HG02571 (cell line): ENCODE data around the gene TMEM53.

Experiments used
- ATAC-seq: cut with Tn5 transposase; IDR thresholded peaks from one replicate; pipeline ENCODE4 v1.9.1; 2021; ENCODE audit warnings: mild to moderate bottlenecking, moderate library complexity; ENCODE audit not compliant: unreplicated experiment

The TMEM53 gene

DNA sequence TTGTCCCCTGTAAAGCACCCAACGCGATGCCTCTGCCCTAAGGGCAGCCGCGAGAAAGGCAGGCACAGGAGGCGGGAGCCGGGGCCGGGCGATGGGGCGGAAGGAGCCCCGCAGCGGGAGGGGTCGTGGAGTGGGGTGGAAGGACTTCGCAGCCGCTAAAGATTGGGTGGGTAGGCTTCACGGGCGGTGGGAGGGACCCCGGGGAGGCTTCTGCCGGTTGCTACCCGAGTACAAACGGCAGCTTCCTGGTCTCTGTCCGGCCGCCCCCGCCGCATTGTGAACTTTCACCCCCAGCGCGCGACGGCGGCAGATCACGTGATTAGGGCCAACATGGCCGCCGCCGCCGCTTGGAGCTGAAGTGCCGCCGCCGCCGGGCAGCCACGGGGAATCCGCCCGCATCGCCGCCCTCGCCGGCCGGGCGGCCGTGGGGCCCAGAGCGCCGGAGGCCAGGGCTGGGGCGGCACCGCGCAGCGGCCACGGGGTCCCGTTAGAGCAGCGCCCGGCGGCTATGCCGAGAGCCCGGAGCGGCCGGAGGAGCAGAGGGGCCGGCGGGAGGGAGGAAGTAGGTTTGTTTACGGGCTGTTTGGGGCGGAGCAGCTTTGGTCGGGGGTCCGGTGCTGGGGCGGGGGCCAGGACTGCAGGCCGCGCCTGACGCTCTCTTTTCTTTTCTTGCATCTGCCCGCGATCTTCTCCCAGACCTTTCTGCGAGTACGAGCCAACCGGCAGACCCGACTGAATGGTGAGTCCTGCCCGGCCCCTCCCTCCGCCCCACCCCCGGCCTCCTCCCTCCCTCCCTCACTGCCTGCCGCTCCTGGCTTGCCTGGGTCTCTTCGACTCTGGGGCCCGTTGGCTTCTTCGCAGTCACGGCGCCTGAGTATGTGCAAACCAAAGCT lies 42.4 kb downstream of the TMEM53 start:
- peak; percentile 69 for ATAC-seq

DNA sequence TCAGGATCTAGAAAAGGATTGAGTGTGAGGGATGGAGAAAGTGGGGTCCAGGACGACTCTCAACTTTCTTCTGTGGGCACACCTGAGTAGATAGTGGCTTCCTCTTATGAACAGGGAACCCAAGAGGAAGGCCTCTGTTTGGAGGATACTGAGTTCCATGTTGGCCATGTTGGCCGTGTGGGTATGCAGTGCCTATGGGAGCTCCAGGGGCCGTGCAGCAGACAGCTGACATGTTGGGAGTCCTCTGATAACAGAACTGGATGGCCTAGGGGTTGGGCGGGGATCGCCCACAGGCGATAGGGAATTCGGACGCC lies 43.0 kb downstream of the TMEM53 start:
- peak; percentile 2 for ATAC-seq

DNA sequence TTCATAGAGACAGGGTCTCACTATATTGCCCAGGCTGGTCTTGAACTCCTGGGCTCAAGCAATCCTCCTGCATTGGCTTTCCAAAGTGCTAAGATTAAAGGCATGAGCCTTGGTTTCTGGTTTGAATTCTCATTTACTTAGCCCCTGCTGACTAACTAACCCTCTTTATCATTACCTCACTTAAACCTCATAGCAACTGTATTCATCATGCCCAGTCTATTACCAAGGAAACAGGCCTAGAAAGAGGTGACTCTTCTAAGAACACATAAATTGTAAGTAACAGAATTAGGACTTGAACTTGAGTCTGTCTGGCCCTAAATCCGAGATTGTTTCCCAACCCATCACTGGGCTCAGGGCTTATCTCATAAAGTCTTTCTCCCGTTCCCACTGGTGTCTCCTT lies 44.2 kb downstream of the TMEM53 start:
- no peak for ATAC-seq

DNA sequence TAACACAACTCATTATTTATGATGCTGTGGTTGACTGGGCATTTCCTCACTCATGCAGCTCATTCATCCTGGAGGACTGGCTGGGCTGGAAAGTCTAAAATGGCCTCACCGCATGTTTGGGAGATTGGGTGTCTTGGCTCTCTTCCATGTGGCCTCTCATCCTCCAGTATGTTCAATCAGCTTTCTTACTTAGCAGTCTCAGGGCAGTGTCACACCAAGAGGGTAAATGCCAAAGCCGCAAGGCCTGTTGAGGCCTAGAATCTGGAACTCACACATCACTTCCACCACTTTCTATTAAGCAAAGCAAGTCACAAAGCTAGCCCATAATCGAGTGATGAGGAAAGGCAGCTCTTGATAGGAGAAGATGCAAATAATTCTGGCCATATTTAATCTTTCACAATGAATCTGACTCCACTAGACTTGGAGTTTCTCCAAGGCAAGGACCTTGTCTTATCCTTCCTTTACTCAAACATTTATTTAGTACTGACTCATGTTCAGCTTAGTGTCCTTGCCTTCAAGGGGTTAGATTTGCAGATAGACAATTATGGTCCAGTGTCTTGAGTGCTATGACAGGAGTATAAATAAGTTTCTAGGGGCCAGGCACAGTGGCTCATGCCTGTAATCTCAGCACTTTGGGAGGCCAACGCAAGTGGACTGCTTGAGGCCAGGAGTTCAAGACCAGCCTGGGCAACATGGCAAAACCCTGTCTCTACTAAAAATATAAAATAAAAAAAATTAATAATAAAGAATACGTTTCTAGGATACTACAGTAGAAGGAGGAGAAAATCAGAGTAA lies 45.1 kb downstream of the TMEM53 start:
- ATAC-seq: no peak

DNA sequence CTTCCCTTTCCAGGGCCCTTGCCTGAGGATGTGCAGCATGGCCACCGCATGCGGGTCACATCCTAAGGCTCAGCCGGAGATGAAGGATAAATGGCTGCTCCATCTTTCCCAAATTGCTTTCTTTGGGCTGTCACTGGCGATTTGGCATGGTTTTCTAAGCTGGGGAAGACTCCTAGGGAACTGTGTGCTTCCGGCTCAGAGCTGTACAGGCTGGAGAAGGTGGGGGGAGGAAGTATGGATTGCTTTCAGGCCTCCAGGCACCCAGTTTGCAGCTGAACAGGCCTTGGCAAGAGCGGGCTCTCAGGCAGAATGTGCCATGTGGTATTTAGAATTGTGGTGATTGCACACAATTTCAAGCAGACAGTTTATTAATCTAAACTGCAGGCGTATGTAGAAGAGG lies 48.9 kb downstream of the TMEM53 start:
- ATAC-seq: no peak

DNA sequence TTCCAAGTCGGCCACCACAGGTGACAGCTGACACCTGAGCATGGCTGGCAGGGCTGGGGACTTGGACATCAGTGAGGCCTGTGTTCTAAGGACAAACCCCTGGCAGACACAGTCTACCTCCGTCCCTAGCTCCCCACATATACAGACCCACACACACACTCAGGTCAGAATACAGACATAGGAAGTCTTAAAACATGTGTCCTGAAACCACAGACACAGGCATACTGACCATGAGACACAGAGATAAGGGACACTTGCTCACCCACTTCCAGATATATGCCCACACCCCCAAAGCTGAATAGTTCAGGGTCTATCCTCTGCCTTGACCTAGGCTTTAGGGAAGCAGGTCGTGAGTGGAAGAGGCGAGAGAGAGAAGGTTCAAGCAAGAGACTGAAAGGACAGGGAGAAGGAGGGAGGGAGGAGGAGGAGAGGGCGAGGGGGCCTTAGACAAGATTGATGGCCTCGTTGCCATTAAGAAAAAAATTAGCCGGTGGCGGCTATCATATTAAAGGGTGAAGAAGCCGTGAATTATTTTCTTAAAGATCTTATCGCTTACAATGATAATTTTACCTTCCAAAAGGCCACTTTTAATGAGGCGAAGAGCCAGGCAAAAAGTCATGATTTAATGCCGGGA lies 49.9 kb downstream of the TMEM53 start:
- no peak for ATAC-seq

DNA sequence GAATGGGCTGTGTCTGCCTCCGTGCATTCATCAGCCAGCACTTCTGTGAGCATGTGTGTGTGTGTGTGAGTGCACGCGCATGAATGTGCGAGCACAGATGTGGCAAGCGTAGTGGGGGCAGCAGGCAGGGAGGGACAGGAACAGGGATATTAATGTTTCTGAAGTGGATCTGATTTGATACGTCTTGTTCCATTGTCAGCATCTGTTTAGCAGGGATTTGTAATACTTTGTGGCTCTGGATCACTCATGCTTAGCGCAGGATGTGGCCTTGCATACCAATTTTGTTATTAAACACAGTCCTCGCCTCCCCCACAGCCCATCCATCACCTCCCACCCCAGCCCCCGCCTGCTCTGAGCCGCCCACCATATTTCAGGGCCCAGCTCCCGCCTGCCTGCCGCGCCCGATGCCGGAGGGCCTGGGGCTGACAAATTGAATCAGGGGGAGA lies 52.4 kb downstream of the TMEM53 start:
- no peak for ATAC-seq

DNA sequence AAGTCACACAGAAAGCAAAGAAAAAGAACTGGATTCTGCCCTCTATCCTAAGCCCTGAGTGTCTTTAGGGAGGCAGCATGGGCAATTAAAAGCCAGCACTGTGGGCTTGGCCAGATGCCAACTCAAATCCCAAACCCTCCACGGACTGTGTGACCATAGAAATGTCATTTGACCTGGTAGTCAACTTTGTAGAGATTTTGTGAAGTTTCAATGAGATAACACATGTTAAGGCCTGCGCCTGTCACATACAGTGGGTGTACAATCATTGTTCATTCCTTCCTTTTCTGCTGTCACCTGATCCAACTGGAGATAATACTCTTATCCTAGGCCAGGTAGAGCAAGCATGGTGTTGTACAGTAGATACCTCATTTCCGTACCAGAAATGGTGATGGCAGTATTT lies 54.2 kb downstream of the TMEM53 start:
- no peak for ATAC-seq

DNA sequence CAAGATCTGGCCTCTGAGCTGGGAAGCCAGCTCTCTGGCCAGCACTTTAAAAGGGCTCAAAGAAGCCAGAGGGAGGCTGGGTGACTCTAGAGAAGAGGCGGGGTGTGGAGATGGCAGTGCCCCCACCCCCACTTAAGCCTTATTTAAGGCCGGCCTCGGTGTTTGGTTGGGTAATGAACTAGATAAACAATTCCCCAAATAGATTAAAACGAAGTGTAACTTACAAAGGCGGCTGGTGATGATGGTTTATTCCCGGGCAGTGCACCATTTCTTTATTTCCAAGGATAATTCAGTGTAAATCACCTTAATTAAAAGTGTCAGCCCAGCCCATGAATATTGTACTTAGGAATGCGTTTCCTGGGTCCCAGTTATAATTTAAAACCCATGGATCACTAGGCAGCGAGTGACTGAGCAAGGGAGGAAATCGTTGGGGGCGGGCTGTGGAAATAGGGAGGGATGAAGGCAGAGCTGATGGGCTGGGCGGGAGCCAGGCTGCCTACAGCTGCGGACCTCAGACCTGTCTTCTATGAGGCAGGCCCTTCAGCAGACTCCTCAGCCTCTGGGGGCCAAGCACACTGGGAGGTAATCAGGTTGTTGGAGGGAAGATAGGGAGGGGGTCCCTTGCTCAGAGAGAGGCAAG lies 54.9 kb downstream of the TMEM53 start:
- ATAC-seq: no peak

DNA sequence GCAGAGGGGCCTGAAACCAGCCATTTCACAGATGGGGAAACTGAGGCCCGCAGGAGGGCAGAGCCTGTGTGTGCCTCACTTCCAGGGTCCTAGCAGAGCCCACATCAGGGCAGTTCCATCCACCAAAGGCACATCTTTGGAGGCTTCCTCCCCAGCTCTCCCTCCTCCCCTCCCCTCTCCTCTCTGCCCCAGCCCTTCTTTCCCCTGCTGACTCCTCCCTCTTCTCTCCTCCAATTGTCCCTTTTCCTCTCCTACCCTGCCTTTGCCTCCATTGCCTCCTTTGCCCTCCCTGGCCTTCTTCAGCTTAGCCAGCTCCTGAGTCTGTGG lies 56.6 kb downstream of the TMEM53 start:
- no peak for ATAC-seq

DNA sequence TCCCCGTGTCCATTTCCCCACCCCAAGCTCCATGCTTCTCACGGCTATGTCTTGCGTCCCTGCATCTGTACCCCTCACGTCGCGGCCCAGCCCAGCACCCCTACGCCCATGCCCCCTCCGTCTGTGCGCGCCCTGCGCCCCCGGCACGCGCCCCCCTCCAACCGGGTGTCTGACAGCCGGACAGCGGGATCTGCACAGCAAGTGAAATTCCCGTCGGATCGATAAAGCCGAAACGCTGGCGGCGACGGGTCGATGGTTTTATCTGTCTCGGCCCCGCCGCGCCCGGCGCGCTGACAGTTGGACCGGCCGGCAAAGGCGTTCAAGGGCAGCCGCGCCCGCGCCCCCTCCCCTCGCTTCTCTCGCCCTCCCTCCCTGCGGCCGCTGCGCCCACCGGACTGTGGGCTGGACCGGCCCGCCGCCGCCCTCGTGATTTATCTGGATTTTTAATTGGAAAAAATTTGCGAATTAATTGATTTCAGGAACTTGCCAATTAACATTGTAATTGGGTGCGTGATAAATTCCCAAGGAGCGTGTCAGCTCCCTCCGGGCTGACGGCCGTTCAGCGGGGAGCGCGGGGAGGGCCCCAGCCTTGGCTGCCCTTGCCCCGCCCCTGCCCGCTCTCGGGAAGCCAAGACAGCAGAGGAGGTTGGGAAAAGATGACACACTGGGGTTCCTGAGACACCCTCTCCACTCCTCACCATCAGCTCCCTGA lies 57.1 kb downstream of the TMEM53 start:
- no peak for ATAC-seq

DNA sequence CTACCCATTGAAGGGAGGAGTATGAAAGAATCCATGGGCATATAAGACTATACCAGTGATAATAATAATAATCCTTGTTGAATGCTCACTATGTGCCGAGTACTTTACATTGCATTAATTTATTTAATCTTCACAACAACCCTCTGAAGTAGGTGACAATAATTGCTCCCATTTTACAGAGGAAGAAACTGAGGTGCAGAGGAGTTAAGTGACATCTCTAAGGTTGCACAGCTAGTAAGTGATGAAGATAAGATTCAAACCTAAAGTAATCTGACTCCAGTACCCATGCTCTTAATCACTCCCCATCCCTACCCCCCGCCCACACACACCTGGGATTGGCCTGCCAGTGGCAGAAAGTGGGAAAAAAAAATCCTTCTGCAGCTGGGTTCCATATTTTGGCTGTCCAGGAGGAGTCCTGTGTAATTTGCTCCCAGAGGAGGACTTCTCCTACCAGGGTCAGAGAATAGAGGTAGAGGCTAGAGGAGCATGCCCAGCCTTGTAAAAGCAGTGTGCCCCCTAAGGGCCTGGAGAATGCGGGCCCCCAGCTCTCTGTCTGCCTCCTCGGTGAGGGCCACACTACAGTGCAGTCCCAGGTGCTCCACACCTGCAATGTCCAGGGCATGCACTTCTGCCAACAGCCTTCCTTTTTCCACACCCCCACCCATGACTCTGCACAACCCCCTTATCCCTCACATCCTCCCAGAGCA lies 57.8 kb downstream of the TMEM53 start:
- ATAC-seq: no peak

DNA sequence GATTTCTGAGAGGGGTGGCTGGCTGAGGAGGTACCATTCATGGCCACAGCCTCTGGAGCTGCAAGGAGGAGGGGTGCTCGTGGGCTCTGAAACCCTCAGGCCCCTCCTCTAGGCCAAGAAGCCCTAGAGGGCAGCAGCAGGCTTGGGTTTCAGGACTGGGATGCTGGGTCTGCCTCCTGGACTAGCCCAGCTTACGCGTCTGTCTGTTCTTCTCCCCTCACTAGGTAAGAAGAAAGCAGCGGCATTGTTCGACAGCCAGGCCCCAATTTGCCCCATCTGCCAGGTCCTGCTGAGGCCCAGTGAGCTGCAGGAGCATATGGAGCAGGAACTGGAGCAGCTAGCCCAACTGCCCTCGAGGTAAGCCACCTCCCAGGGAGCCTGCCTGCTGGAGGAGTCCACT lies 60.3 kb downstream of the TMEM53 start:
- ATAC-seq: no peak

DNA sequence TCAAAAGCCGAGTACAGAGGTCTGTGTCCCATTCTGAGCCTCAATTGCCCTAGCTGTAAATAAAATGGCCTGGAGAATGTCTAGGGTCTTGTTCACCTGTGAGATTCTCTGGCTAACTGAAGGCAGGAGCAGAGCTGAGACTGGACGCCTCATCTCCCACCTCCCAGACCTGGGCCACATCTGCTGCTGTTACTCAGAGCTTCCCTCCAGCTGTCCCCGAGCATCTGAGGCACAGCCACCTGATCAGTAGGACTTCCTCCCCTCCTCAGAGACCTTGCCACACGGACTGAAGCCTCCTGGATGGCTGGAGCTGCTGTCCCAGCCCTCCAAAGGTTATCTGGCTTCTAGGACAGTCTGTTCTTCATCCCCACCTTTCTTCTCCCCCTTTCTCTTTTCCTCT lies 62.4 kb downstream of the TMEM53 start:
- ATAC-seq: no peak

DNA sequence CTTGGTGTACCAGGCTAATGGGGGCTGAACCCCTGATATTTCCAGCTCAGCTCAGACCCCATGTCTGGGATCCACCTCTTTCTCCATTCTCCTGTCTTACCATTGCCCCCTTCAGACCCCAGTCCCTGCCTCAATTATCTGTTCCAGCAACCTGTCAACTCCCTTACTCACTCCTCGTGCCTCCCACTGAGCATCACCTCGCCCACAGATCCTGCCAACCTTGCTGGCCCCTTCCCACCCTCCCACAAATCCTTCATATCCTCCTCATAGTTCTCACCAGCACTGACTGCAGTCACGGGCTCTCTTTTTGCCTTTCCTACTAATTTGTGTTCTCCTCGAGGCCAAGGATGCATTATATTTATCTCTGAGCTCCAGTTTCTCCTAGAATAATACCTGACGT lies 62.9 kb downstream of the TMEM53 start:
- ATAC-seq: no peak

DNA sequence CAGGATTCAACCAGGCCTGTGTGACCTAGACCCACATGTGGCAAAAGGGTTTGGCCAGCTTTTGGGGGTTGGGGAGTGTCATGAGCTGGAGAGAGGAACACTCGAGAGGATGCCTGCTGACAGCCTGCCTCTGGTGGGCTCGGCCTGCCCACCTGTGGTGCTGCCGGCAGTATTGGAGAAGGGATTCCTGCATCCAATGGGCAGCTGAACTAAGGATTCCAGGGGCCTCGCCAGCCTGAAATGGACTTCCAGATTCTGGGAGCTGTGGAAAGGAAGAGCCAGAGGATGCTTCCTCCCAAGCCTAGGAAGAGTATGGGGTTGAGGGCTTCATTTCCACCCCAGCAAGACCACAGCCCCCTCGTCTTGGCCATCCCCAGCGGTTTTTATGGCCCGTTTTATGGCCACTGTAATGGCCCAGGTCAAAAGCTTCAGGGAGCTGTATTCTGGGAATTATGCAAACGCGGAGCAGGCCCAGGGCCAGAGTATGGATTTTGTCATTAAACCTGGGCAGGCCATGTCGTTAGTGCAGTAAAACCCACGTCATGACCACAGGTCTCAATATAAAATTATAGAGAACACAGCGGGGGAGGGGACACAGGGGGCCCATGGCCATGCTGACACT lies 63.6 kb downstream of the TMEM53 start:
- ATAC-seq: no peak

DNA sequence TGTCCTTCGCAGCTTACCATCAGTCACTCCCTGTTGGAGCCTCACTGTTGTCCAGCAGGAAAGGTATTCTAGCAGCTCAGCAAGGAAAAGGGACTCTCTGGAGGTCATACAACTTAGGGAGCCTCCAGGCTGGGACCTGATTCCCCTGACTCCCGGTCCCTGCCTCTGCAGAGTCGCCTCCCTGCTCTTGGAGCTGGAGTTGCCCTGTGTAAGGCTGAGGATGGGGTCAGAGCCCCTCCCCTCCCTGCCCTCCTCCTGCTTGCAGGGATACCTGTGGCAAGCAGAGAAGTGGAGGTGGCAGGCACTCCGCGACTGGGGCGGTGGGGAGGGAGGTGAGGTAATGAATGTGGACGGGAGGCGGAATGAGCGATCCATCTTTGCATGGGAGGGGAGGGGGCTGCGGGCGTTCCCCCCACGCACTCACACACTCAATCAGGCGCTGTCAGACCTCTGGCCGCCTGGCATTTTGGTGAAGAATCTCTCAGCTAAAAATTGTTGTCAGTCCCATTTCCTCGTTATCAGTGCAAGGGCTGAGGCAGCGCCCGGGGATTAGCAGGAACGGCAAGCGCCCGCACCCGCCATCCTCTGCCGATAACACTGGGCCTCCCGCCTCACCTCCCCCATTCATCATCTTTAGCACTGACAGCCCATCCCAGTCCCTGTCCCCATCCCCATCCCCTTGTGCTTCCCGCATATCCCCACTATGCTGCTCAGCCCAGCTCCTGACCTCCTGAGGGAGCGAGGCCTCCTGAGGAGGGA lies 64.3 kb downstream of the TMEM53 start:
- ATAC-seq: no peak

DNA sequence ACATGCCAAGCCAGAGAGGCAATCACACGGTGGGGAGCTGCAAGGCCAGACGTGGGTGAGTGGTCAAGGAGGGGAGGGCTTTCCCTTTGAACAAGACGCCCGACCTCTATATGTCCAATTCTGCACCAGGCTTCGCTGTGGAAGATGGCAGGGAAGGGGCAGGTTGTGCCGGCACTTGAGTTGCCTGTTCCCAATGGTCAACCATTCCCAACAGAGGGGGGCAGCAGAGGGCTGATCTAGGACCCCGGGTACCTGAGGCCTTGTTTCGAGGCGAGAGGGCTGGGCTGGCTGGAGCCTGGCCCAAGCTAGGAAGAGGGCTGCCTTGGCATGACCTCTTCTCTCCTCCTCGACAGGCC lies 64.9 kb downstream of the TMEM53 start:
- ATAC-seq: no peak

DNA sequence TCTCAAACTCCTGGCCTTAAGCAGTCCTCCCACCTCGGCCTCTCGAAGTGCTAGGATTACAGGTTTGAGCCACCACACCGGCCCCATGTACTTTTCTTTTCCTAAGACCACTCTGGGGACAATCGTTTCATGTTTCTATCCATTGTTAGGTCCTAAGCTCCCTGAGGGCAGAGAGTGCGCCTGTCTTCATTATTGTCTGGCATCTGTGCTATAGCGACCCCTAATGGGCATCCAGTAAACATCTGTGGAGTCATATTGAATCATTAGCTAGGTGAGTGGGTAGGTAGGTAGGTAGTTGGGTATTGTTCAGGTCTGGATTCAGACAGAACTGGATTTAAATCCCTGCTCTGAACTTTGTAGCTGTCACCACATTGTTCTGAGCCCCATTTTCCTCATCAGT lies 66.1 kb downstream of the TMEM53 start:
- no peak for ATAC-seq
